Measurements from ENCODE around the gene MYH9.
"Not testable (repeated sequence)": the region's sequence is repeated elsewhere in the genome, so short reads cannot be mapped to it uniquely, and the experiment has no call there.

MYH9 gene

DNA sequence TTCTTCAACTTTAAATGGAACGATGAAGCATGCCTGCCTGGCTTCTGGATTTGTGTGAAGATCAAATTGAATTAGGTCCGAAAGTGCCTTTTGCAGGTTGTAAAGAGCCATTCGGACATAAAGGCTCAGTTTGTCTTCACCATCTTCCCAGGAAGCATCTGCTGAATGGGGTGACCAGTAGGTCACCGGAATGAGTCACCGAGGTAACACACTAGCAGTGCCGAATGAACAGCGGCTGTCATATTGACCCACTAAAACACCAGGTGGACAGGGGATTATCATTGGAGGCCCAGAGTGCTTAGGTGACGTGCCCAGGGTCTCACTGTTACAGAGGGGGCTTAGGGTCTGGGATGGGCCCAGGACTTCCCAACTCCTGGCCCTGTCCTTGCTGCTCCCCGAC lies 43.1 kb upstream of the MYH9 start:
- TF ChIP-seq, protein P1, sequence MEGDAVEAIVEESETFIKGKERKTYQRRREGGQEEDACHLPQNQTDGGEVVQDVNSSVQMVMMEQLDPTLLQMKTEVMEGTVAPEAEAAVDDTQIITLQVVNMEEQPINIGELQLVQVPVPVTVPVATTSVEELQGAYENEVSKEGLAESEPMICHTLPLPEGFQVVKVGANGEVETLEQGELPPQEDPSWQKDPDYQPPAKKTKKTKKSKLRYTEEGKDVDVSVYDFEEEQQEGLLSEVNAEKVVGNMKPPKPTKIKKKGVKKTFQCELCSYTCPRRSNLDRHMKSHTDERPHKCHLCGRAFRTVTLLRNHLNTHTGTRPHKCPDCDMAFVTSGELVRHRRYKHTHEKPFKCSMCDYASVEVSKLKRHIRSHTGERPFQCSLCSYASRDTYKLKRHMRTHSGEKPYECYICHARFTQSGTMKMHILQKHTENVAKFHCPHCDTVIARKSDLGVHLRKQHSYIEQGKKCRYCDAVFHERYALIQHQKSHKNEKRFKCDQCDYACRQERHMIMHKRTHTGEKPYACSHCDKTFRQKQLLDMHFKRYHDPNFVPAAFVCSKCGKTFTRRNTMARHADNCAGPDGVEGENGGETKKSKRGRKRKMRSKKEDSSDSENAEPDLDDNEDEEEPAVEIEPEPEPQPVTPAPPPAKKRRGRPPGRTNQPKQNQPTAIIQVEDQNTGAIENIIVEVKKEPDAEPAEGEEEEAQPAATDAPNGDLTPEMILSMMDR (IDR thresholded peaks at IDR 0.05; ENCODE audit: extremely low read depth, insufficient read depth, missing control alignments), result no peak
- no peak for DNase-seq (ENCODE audit: low spot score)
- in situ Hi-C loops (cut with MboI; ENCODE audit: low pct_unique_long_range_greater_than_20kb, low sequenced_read_pairs, unreplicated experiment), result no loop called here

DNA sequence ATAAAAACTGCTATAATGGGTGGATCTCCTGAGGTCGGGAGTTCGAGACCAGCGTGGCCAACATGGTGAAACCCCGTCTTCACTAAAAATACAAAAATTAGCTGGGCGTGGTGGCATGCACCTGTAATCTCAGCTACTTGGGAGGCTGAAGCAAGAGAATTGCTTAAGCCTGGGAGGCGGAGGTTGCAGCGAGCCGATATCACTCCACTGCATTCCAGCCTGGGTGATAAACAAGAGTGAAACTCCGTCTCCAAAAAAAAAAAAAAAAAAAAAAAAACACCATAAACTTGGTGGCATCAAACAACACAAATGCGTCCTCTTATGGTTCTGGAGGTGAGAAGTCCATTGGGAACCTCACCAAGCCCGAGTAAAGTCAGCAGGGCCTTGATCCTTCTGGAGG lies 40.2 kb upstream of the MYH9 start:
- DNase-seq (ENCODE audit: low spot score); in situ Hi-C loops (cut with MboI; ENCODE audit: low pct_unique_long_range_greater_than_20kb, low sequenced_read_pairs, unreplicated experiment): not testable (repeated sequence)

DNA sequence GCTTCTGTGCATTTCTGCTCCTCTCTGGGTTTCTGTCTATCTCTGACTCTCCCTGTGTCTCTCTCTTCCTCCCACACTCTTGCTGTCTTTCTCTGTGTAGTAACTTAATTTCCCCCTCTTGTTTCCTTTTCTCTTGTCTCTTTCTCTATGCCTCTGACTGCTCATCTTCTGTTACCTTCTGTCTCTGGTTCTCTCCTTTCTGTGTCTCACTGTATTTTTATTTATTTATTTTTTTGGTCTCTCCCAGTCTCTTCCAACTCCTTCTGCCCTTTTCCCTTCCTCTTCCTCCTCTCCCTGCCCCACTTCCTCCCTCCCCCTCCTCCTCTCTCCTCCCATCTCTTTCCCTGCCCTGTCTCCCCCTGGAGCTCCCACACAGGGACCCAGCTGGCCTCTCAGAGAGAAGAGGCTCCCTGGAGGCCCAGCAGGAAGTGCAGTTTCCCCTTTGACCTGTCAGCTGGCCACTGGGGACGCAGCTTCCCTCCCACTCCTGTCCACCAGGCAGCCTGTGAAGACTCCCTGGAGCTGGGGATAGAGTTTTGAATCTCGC lies 38.3 kb upstream of the MYH9 start:
- TF ChIP-seq, protein P1 (IDR thresholded peaks at IDR 0.05; ENCODE audit: extremely low read depth, insufficient read depth, missing control alignments), result no peak
- DNase-seq (ENCODE audit: low spot score), result no peak
- in situ Hi-C loops (cut with MboI; ENCODE audit: low pct_unique_long_range_greater_than_20kb, low sequenced_read_pairs, unreplicated experiment), result no loop called here

DNA sequence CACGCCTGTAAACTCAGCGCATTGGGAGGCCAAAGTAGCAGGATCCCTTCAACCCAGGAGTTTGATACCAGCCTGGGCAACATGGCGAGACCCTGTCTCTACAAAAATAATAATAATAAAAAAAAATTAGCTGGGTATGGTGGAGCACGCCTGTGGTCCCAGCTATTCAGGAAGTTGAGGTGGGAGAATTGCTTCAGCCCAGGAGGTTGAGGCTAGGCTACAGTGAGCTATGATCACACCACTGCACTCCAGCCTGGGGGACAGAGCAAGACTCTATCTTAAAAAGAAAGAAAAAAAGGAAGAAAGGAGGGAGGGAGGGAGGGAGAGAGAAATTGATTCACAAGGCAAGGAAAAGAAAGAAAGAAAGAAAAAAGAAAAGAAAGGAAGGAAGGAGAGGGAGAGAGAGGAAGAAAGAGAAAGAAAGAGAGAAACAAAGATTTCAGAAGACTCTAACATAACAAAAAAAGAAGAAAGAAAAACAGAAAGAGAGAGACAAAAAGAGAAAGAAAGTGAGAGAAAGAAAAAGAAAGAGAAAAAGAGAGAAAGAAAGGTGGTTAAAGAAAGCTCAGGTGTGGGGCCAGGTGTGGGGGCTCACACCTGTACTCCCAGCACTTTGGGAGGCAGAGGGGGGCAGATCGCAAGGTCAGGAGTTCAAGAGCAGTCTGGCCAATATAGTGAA lies 37.3 kb upstream of the MYH9 start:
- DNase-seq (ENCODE audit: low spot score), result no peak
- TF ChIP-seq, protein P1 (IDR thresholded peaks at IDR 0.05; ENCODE audit: extremely low read depth, insufficient read depth, missing control alignments), result no peak
- in situ Hi-C loops (cut with MboI; ENCODE audit: low pct_unique_long_range_greater_than_20kb, low sequenced_read_pairs, unreplicated experiment), result no loop called here

DNA sequence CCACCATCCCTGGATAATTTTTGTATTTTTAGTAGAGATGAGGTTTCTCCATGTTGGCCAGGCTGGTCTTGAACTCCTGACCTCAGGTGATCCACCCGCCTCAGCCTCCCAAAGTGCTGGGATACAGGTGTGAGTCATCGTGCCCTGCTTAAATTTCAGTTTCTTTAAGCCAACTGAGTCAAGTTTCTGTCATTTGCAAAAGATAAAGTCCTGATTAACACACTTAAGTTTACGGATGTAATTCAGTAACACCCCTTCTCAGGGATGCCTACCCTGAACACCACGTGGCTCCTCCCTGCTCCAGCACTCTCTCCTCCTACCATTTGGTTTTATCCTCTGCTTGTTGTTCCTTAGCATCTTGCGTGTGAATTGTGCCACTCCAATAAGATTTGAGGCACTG lies 36.7 kb upstream of the MYH9 start:
- in situ Hi-C loops (cut with MboI; ENCODE audit: low pct_unique_long_range_greater_than_20kb, low sequenced_read_pairs, unreplicated experiment); DNase-seq (ENCODE audit: low spot score): not testable (repeated sequence)

DNA sequence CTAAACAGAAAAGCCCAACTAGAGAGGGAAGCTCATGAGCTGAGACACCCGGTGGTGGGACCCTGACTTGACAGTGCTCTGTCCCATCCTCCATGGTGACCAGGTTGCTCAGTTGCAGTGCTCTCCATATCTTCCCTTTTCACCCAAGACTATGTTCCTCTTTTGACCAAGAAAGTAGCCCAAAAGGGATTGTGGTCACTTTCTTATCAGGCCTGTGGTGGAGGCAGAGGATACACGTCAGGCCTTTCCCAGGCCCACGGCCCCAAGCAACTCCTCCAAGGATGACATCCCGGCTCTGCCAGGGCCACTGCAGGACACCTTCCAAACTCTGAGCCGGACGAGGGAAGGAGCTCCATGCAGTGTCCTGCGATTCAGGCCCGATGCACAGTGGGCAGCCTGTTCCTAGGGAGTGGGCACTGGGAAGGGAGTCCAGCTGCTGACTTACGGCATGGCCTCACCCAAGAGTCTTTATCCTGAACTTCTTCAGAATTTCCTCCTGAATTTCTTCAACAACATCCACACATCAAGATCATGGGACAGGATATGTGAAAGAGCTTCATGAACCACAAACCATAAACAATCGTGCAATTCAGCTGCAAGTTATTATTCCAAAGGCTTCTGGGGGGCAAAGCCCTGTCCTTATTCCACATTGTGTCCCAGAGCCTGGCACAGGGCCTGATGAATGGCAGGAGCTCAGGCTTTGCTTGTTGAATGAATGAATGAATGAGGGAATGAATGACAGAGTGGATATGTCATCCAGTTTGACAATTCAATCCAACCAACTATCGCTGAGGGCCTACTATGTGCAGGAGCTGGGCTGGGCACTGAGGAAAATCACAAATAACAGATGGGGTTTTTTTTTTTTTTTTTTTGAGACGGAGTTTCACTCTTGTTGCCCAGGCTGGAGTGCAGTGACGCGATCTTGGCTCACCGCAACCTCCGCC lies 36.0 kb upstream of the MYH9 start:
- DNase-seq (ENCODE audit: low spot score), result no peak
- TF ChIP-seq, protein P1 (IDR thresholded peaks at IDR 0.05; ENCODE audit: extremely low read depth, insufficient read depth, missing control alignments), result no peak
- in situ Hi-C loops (cut with MboI; ENCODE audit: low pct_unique_long_range_greater_than_20kb, low sequenced_read_pairs, unreplicated experiment), result no loop called here

DNA sequence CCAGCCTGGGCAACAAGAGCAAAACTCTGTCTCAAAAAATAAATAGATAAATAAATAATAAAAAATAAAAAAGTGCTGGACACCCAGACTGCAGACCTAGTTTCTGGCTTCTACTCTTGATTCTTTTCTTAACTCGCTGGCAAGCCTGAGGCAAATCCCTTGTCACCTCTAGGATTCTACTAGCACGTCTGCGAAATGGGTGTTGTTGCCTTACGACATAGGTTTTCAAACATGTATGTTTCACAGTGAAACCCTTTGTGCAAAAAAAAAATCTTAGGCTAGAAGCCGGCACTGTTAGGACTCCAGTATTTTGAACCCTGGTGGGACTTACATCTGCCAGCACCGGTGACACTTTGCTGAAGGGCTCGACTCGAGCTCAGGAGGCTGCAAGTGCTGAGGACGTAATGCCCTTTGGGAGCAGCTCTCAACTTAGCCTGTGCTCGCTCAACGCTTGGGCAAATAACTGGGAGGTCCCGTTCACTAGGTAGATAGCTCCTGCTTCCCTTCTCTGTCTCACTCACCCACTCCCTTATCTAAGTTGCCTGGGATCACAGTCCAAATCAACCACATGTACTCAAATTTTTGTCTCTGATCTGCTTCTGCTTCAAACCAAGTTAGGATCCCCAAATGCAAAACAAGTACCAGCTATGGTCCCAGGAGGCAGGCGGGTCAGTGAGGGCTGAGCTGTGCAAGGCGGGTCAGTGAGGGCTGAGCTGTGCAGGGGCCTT lies 34.7 kb upstream of the MYH9 start:
- DNase-seq (ENCODE audit: low spot score), result no peak
- in situ Hi-C loops (cut with MboI; ENCODE audit: low pct_unique_long_range_greater_than_20kb, low sequenced_read_pairs, unreplicated experiment), result no loop called here
- TF ChIP-seq, protein P1 (IDR thresholded peaks at IDR 0.05; ENCODE audit: extremely low read depth, insufficient read depth, missing control alignments), result no peak
